T-helper 2 cell treated with Interferon-gamma antibody and Interleukin-4, amounts not matched to agents 100 ng/mL and 5 ng/mL, for 36 hours (primary cell): ENCODE results near the gene ZNF180. TPM values are rescaled to one million over a fixed set of nuclear protein-coding genes. Genes with fewer than 3 reads are reported as not detected.
"Not testable (repeated sequence)": the region's sequence is repeated elsewhere in the genome, so short reads cannot be mapped to it uniquely, and the experiment has no call there.

Source experiments
- intact Hi-C: fragments of 100-400 bp; cut with micrococcal nuclease; formaldehyde crosslinking; loops from one replicate; pipeline ENCODE4 v1.15.1; 2023
- total RNA-seq: library from RNA; stranded (reverse); gene quantifications from 2 replicates; pipeline ENCODE4 v1.2.3, GENCODE V29; 2022

Gene ZNF180
- total RNA-seq, 1 donor from 2014 or later: 11.8 TPM

- intact Hi-C loops: no loop called here
Measured at GRCh38 chr19:44498988-44499387, 1.3 kb downstream of the ZNF180 start.

- intact Hi-C loops: no loop called here
Measured at GRCh38 chr19:44496711-44497110, 3.6 kb downstream of the ZNF180 start.

GRCh38 chr19:44476559-44477408 is 23.5 kb downstream of the ZNF180 start:
- intact Hi-C loops: loop anchor here (2.0 kb wide), 1 partner anchor 24 kb away; the partner anchor contains the start of gene ZNF180

GRCh38 chr19:44468730-44469129 is 31.6 kb downstream of the ZNF180 start:
- intact Hi-C loops: not testable (repeated sequence)

GRCh38 chr19:44462600-44463286 is 37.6 kb downstream of the ZNF180 start:
- intact Hi-C loops: not testable (repeated sequence)

DNA sequence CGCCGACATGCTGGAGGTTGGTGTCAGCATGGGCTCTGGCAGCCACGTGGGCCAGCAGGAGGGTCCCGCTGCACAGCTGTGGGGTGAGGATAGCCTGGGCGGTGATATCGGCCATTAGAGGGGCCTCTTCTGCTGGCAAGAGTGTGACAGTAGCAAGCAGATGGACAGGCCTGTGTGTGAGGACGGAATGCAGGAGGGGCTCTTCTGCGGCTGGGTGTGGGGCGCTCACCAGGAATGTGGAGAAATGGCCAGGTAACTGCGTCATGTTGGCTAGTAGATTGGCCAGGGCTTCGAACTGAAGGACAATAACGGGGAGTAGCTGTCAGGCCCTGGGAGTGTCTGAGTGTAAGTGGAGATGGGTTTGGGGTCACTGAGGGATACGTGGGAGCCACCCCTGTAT is 44.3 kb downstream of the ZNF180 start:
- intact Hi-C loops: not testable (repeated sequence)

DNA sequence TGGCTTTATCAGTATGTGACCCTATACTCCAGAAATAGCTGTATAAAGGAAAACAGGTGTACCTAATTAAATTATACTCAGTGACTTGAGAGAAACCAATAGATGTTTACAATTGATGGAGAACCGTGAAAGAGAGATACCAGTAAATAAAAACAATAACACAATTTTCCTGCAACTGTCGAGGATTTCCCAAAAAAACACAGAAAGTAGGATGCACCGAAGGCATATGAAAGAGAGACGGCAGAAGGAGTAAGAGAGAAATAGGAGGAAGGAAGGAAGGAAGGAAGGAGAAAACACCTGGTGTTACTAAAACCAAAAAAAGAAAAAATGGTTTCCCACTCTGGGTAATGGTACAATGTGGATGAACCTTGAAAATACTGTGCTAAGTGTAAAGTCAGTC is 45.2 kb downstream of the ZNF180 start:
- intact Hi-C loops: no loop called here

DNA sequence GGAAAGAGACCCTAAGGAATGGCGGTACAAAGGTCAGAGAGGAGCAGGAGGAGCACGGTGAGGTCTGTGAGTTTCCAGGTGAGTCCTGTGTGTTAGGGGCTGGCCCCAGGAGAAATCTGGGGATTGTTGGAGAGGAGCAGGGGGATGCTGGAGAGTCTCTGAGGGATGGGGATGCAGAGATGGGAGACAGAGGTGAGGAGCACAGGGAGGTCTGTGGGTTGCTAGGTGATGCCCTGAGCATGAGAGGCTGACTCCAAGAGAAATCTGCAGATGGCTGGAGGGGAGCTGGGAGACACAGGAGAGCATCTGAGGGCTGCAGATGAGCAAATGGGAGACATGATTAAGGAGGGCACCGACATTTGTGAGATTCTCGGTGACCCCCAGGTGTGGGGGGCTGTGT is 48.0 kb downstream of the ZNF180 start:
- intact Hi-C loops: no loop called here

DNA sequence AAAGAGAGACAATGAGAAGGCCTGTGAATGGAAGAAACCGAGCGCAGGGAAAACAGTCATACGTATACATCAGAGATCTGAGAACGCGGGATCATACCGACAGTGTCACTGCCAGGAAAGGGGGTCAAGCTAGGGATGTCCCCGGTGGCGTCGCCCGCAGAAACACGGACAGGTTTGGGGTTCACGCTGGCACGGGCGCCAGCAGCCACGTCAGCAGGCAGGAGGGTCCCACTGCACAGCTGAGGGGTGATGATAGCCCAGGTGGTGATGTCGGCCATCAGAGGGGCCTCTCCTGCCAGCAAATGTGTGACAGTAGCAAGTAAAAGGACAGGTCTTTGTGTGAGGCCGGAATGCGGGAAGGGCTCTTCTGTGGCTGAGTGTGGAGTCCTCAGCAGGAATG is 48.6 kb downstream of the ZNF180 start:
- intact Hi-C loops: no loop called here

DNA sequence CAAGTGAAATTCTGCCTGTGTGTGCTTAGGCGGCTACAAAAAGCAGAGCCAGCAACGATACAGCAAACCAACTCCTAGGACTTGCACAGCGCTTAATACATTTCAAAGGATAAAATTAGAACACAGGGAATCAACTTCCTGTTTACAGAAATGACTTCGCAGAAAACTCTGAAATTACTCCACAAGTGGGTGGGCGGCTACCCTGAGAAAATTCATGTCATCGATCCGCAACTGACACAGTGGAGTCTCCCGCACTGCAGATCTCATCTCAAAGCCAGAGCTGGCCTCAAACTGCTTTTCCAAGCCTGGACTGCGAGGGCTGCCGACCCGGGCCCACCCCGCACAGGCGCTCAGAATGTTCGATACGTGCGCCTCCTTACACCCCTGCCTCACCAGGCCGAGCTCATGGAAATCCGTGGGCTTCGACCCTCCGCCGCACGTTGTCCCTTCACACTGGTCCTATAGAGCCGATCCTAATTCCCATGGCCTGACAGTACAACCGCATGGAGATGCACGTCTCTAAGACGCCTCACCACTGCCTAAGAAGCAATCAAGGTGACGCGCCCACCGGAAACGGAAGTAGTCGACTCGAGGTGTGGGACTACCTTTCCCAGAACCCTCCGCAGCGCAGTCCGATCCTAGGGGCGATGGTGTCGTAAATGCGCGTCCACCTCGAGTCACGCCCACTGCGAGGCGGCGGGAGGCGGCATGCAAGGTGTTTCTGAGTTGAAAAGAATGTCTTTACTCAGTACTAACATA is 52.2 kb downstream of the ZNF180 start, which contains the start of gene ZNF229:
Gene ZNF229 (minus strand): TSS at position 557 of the 759 bp plus-strand sequence. CDS start 5,625 bp downstream, outside the sequence.
- intact Hi-C loops: no loop called here

DNA sequence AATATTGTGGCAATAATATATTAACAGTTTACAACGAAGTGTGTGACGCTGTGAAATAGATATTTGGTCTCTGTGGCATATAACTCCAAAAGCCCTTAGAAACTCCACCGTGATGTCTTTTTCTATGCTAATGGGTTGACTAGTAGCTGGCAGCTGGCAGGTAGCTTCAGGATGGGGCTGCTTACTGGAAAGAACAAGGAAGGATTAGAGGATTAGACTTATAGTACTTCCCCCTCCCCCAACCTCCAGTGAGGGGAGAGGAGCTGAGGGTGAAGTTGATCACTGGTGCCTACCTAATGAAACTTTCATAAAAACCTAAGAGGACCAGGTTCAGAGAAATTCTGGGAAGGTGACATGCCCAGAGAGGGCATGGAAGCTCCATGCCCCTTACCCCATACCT is 61.9 kb downstream of the ZNF180 start:
- intact Hi-C loops: no loop called here

DNA sequence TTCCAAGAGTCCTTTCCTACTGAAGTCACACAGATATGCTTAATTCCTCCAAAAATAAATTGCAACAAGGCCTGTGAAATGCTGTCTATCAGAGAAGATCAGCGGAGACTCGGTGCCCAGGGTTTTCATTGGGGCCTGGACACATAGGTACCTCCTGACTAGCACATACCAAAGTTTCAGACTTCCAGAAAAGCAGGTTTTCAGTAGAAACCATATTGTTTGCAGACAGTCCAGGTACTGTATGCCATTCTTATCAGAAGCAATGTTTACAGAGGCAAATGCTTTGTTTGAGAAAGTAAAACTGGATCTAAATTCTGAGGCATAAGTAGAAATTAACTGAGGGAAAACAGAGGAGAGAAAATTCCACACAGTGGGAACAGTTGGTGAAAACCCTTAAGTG is 64.9 kb downstream of the ZNF180 start:
- intact Hi-C loops: no loop called here

GRCh38 chr19:44430956-44431355 is 69.4 kb downstream of the ZNF180 start:
- intact Hi-C loops: no loop called here

Other genes with a start within 250 kb of the ZNF180 start
- gene ZNF233, start 240.6 kb downstream of the ZNF180 start, total RNA-seq: 0.41 TPM in 1 of 2 replicates, not detected in the other
- 4.2 and 5.3 TPM in 2 replicates for gene ZNF235, start 195.5 kb downstream of the ZNF180 start, total RNA-seq
- gene ZNF112, start 143.8 kb downstream of the ZNF180 start, total RNA-seq: not detected in 2 replicates
- 0.18 and 0.32 TPM in 2 replicates for gene ZNF285, start 98.9 kb downstream of the ZNF180 start, total RNA-seq
- 0.07 and 0.57 TPM in 2 replicates for gene ZNF229, start 52.0 kb downstream of the ZNF180 start, total RNA-seq
- gene CEACAM20, start 29.2 kb upstream of the ZNF180 start, total RNA-seq: not detected in 2 replicates
- gene IGSF23, start 113.0 kb upstream of the ZNF180 start, total RNA-seq: not detected in 2 replicates
- gene PVR, start 143.4 kb upstream of the ZNF180 start, total RNA-seq: 7.0 and 7.9 TPM in 2 replicates
- 0.68 and 0.75 TPM in 2 replicates for gene CEACAM19, start 171.0 kb upstream of the ZNF180 start, total RNA-seq
- not detected in 2 replicates for gene CEACAM16, start 198.6 kb upstream of the ZNF180 start, total RNA-seq
- 65.6 and 68.4 TPM in 2 replicates for gene BCL3, start 248.2 kb upstream of the ZNF180 start, total RNA-seq